GM12801 (cell line): ENCODE results near the gene BRD4.

Experiments
- TF ChIP-seq, protein P1 (sequence below): IDR thresholded peaks from one replicate; pipeline ENCODE4 v1.5.1; 2011; ENCODE audit warnings: control low read depth; ENCODE audit not compliant: insufficient read length; ENCODE audit errors: extremely low read depth

BRD4 gene

DNA sequence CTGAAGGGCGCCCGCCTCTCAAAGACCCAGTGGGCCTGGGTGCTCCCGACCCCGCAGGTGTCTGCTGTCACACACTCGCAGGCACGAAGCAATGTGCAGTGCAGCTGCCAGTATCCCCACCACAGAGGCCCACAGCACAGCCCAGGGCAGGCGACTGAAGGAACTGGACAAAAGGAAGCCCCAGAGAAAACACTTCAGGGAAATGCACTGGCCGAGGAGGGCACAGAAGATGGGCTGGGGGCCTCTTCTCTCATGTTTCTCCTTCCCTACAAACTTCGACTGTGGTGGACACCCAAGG, 37.2 kb upstream of the BRD4 start:
- TF ChIP-seq, protein P1, sequence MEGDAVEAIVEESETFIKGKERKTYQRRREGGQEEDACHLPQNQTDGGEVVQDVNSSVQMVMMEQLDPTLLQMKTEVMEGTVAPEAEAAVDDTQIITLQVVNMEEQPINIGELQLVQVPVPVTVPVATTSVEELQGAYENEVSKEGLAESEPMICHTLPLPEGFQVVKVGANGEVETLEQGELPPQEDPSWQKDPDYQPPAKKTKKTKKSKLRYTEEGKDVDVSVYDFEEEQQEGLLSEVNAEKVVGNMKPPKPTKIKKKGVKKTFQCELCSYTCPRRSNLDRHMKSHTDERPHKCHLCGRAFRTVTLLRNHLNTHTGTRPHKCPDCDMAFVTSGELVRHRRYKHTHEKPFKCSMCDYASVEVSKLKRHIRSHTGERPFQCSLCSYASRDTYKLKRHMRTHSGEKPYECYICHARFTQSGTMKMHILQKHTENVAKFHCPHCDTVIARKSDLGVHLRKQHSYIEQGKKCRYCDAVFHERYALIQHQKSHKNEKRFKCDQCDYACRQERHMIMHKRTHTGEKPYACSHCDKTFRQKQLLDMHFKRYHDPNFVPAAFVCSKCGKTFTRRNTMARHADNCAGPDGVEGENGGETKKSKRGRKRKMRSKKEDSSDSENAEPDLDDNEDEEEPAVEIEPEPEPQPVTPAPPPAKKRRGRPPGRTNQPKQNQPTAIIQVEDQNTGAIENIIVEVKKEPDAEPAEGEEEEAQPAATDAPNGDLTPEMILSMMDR, result no peak

DNA sequence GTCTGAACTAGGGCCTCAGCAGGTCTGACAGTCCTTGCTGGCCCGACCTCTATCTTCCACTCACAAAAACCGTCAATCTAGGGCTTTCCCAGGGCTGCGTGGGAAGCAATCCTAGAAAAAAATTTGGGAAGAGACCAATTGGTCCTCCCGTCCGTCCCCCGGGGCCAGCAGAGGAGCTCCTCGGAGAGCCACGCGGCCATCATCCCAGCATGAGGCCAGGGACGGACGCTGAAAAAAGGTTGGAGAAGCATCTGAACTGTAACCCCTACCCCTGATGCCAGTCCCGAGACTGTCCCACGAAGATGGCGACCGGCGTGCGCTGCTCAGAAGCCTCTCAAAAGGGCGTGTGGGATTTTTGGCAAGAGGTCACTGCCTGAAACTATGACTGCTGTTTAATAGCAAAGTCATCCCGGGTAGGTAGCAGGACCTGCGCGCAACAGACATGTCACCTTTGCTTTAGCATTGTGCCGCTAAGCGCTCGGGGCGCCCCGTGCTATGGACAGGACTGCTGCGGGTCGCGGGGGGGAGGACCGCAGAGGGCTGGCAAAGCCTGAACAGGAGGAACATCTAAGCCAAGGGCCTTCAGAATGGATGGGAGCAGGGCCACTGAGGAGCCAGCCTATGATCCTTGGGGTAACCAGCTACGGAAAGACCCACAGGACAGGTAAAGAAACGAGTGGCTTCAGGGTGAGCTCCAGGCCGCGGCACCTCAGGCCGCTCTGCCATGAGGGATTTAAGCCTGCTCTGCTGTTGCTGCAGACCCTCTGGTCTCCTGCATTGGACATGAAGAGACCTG, 36.7 kb upstream of the BRD4 start:
- TF ChIP-seq, protein P1, result no peak

DNA sequence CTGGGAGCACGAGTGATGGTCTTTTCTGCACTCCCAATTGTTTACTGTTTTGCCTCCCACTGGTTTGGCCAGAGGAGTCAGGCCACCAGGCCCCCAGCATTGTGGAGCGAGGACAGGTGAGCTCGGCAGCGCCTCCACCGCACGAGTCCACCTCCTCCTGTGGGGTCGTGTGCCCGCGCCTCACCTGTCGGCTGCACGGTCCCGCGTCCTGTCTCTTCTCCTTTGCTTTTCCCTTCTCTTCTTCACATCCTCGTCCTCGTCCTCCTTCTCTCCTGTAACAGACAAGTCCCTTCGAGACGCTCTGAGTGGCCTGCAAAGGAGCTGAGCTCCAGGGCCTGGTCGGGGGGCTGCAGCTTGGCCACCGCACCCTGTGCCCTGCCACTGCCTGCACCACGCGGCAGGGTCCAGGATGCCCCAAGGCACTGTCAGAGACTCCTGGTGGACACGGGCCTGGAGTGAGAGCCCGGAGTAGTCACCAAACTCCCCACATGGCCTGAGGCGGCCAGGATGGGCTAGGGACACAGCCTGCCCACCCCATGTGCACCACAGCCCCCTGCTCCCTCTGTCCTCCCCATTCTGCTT, 35.8 kb upstream of the BRD4 start:
- TF ChIP-seq, protein P1, result no peak

DNA sequence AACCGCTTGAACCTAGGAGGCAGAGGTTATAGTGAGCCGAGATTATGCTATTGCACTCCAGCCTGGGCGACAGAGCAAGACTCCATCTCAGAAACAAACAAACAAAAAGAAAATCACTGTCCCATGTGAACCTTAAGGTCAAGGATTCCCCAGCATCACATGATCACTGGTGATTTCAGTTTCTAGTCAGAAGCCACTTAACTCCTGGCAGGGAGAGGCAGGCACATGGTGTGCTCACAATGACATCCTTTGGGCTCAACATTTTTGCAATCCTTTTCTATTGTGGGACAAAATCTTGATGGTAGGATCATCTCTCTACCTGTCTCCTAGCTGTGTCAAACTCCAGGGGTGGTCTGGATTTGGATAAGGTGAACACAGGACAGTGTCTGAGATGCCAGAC, 35.1 kb upstream of the BRD4 start:
- TF ChIP-seq, protein P1, result no peak

DNA sequence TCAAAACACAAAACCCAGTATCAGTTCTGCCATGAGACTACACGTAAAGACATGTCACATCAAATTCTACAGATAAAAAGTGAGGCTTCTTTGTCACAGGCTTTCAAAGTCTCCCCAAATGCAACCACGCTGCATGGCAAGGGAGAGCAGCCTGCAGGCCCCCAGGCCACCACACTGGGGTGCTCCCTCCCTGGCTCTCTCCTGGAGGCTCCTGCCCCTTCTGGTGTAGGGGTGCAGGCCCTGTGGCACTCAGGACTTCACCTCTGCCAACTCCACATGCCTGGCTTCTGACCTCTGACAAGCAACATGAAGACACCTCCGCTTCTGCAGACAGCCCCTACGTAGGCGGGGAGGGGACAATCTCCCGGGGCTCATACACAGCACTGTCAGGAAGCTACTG, 32.9 kb upstream of the BRD4 start:
- TF ChIP-seq, protein P1, result no peak

DNA sequence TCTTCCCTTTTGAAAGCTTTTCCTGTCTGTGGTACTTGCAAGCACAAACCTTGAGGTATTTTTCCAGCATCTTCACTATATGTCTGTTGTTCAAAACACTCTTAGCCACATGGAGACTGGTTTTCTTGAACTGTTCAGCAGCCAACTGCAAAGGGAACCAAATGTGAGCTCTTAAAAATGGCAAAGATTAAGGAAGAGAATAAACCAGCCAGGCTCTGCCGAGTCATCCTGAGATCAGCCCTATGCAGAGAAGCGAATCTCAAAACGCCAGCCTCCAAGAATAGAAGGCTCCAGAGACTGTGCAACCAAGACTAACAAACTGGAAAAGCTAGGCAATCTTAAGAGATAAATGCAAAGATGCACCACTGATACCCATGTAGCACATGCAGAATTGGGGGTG, 26.6 kb upstream of the BRD4 start:
- TF ChIP-seq, protein P1, result no peak

DNA sequence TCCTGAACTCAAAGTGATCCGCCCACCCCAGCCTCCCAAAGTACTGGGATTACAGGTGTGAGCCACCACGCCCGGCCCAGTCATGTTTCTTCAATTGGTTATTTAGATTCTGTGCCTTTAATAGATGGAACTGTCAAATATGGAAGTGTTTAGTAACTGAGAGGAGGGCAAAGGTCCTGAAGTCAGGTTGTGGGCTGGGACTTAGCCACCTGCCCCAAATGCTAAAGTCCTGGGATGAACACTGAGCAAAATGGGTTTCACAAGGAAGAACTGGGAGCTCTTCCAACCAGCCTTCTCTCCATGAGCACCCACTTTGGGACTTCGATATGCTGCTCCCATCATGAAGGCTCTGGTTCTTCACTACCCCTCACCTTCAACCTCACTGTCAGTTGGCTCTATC, 25.6 kb upstream of the BRD4 start:
- TF ChIP-seq, protein P1, result no peak
